Muscle of leg (tissue), 11 donors: ENCODE results near the gene SLC25A42. TPM values are rescaled to one million over a fixed set of nuclear protein-coding genes. Genes with fewer than 3 reads are reported as not detected.
A peak's percentile ranks its signal among the peaks of the same experiment; 100 is the strongest.

Experiments used
- DNase-seq: peaks from one replicate; pipeline ENCODE4 v3.0.0; 2013
- H3K27ac ChIP-seq: one replicate; pipeline ENCODE4 v1.5.1; 2013; ENCODE audit warnings: mild to moderate bottlenecking, low read length, control low read depth
- H3K27me3 ChIP-seq: one replicate; pipeline ENCODE4 v1.6.1; 2013; ENCODE audit warnings: low read length; ENCODE audit not compliant: control insufficient read depth, insufficient read depth
- H3K36me3 ChIP-seq: one replicate; pipeline ENCODE4 v1.6.1; 2013; ENCODE audit warnings: low read length; ENCODE audit not compliant: control insufficient read depth, insufficient read depth
- H3K4me1 ChIP-seq: one replicate; pipeline ENCODE4 v1.6.1; 2013; ENCODE audit warnings: low read length; ENCODE audit not compliant: control insufficient read depth, insufficient read depth
- H3K4me3 ChIP-seq: one replicate; pipeline ENCODE4 v1.5.1; 2013; ENCODE audit warnings: low read length, control low read depth
- H3K9me3 ChIP-seq: replicated peaks from 2 replicates; pipeline ENCODE4 v1.6.1; 2013; ENCODE audit warnings: low read depth, low read length; ENCODE audit not compliant: control insufficient read depth
- WGBS: methylation state at CpG from one replicate; pipeline ENCODE4 v1.1.5; 2013; ENCODE audit warnings: missing lambda C conversion rate; ENCODE audit not compliant: insufficient coverage; 5-methylcytosine and 5-hydroxymethylcytosine counted together
- polyA plus RNA-seq, 8 donors: library from polyadenylated mRNA; unstranded; fragments of 120-200 nt; gene quantifications; one replicate each; pipeline versions ENCODE4 v1.2.1 to v1.2.3, GENCODE V29; 2013; ENCODE audit warnings: inconsistent platforms in 1 of 8, low replicate concordance in 1 of 8; ENCODE audit not compliant: insufficient read length in 8 of 8, insufficient read depth in 1 of 8
- total RNA-seq: library from RNA; stranded (reverse); fragments of 120-200 nt; gene quantifications from one replicate; pipeline ENCODE4 v1.2.4, GENCODE V29; 2013

SLC25A42 gene
- total and polyA plus RNA-seq, 9 donors, result 5.9 to 12.2 (median 9.7) TPM

- 73% methylated on average over 4 of the region's 11 CpGs for WGBS
These were observed 5.2 kb downstream of the SLC25A42 start for GRCh38 chr19:19068659-19069654.

GRCh38 chr19:19071897-19072296, 8.1 kb downstream of the SLC25A42 start:
- H3K9me3 ChIP-seq, result no peaks in the 10 kb centered on the region
- no peak for DNase-seq
- no peak overlapping the region for H3K27ac ChIP-seq
- no peak overlapping the region for H3K4me3 ChIP-seq
- no peaks in the 10 kb centered on the region for H3K27me3 ChIP-seq
- H3K4me1 ChIP-seq, result peaks cover 21% of the 10 kb centered on the region
- H3K36me3 ChIP-seq, result peaks cover 18% of the 10 kb centered on the region
- whole genome bisulfite sequencing, result 89% methylated on average over 2 of the region's 8 CpGs

More at GRCh38 chr19:19068659-19069654, 5.2 kb downstream of the SLC25A42 start:
- peaks cover 33% of the 10 kb centered on the region for H3K4me1 ChIP-seq
- no peaks in the 10 kb centered on the region for H3K9me3 ChIP-seq
- H3K4me3 ChIP-seq, result no peak overlapping the region
- peak overlapping the region; percentile 0 for H3K27ac ChIP-seq
- no peaks in the 10 kb centered on the region for H3K27me3 ChIP-seq
- peaks cover 9% of the 10 kb centered on the region for H3K36me3 ChIP-seq
- peak; percentile 60 for DNase-seq

- H3K27me3 ChIP-seq, result no peaks in the 10 kb centered on the region
- no peak overlapping the region for H3K27ac ChIP-seq
- no peak overlapping the region for H3K4me3 ChIP-seq
- 69% methylated on average over 4 of the region's 13 CpGs for WGBS
- peaks cover 8% of the 10 kb centered on the region for H3K4me1 ChIP-seq
- peaks cover 18% of the 10 kb centered on the region for H3K36me3 ChIP-seq
- no peak for DNase-seq
- no peaks in the 10 kb centered on the region for H3K9me3 ChIP-seq
These were observed 10.5 kb downstream of the SLC25A42 start for GRCh38 chr19:19074196-19074882.

- H3K27me3 ChIP-seq, result no peaks in the 10 kb centered on the region
- 81% methylated on average over 2 of the region's 8 CpGs for WGBS
These were observed 11.3 kb downstream of the SLC25A42 start for GRCh38 chr19:19075126-19075525.

GRCh38 chr19:19076476-19076875, 12.7 kb downstream of the SLC25A42 start:
- WGBS, result no CpG with 5 or more reads among the region's 1 CpG
- Histone ChIP-seq H3K9me3 (no peaks in the 10 kb centered on the region), H3K27ac (no peak overlapping the region), H3K36me3 (peaks cover 14% of the 10 kb centered on the region), H3K4me1 (peaks cover 5% of the 10 kb centered on the region), H3K4me3 (no peak overlapping the region), H3K27me3 (no peaks in the 10 kb centered on the region)
- DNase-seq, result no peak

More at GRCh38 chr19:19075126-19075525, 11.3 kb downstream of the SLC25A42 start:
- H3K4me3 ChIP-seq, result no peak overlapping the region
- DNase-seq, result no peak
- H3K4me1 ChIP-seq, result peaks cover 5% of the 10 kb centered on the region
- H3K27ac ChIP-seq, result no peak overlapping the region
- no peaks in the 10 kb centered on the region for H3K9me3 ChIP-seq
- peaks cover 18% of the 10 kb centered on the region for H3K36me3 ChIP-seq

- H3K9me3 ChIP-seq, result no peaks in the 10 kb centered on the region
- no peaks in the 10 kb centered on the region for H3K27me3 ChIP-seq
- H3K27ac ChIP-seq, result no peak overlapping the region
- no peak overlapping the region for H3K4me3 ChIP-seq
- WGBS, result 95% methylated on average over 4 of the region's 7 CpGs
- peaks cover 14% of the 10 kb centered on the region for H3K36me3 ChIP-seq
- H3K4me1 ChIP-seq, result peaks cover 5% of the 10 kb centered on the region
- no peak for DNase-seq
These were observed 13.3 kb downstream of the SLC25A42 start for GRCh38 chr19:19077103-19077502.

GRCh38 chr19:19078801-19079200, 15.0 kb downstream of the SLC25A42 start:
- no peak for DNase-seq
- H3K27me3 ChIP-seq, result no peaks in the 10 kb centered on the region
- H3K4me3 ChIP-seq, result no peak overlapping the region
- no peak overlapping the region for H3K27ac ChIP-seq
- H3K4me1 ChIP-seq, result peaks cover 5% of the 10 kb centered on the region
- WGBS, result no CpG with 5 or more reads among the region's 6 CpGs
- H3K9me3 ChIP-seq, result no peaks in the 10 kb centered on the region
- H3K36me3 ChIP-seq, result peaks cover 14% of the 10 kb centered on the region

GRCh38 chr19:19079571-19079970, 15.8 kb downstream of the SLC25A42 start:
- DNase-seq, result no peak
- Histone ChIP-seq H3K27me3 (no peaks in the 10 kb centered on the region), H3K27ac (no peak overlapping the region), H3K9me3 (no peaks in the 10 kb centered on the region), H3K4me3 (no peak overlapping the region), H3K4me1 (no peaks in the 10 kb centered on the region), H3K36me3 (peaks cover 11% of the 10 kb centered on the region)
- no CpG with 5 or more reads among the region's 1 CpG for WGBS

GRCh38 chr19:19081642-19082151, 17.9 kb downstream of the SLC25A42 start:
- 70% methylated on average over 14 of the region's 16 CpGs for WGBS
- peaks cover 3% of the 10 kb centered on the region for H3K36me3 ChIP-seq
- DNase-seq, result peak; percentile 42
- no peak overlapping the region for H3K4me3 ChIP-seq
- H3K9me3 ChIP-seq, result no peaks in the 10 kb centered on the region
- H3K4me1 ChIP-seq, result no peaks in the 10 kb centered on the region
- H3K27ac ChIP-seq, result no peak overlapping the region
- no peaks in the 10 kb centered on the region for H3K27me3 ChIP-seq
